Measurements from ENCODE around the gene CCDC24. TPM values are rescaled to one million over a fixed set of nuclear protein-coding genes. Genes with fewer than 3 reads are reported as not detected.

The CCDC24 gene
- total and polyA plus RNA-seq, 2 donors (not counting 3 experiments of a cell fraction or from before 2014, with no cell fraction given): 2.2 to 3.1 TPM

GRCh38 chr1:43994794-43995790 lies 3.7 kb downstream of the CCDC24 start:
- CTCF ChIA-PET: interaction anchor here (0.6 to 3.3 kb wide), 6 partner anchors 10 to 232 kb away, joined by 4 to 13 read pairs (median 5); no protein-coding TSS in a partner anchor

More at GRCh38 chr1:43994794-43995790, 3.7 kb downstream of the CCDC24 start:
- Histone ChIP-seq H3K4me3 (replicated peaks in 1 of 3; ENCODE audit: insufficient read depth in 1 of 3, low read depth in 1 of 3, low read length in 3 of 3) (no peak overlapping the region), H3K9me1 (replicated peaks; ENCODE audit: control insufficient read depth, extremely low read depth, insufficient read depth, low read length) (no peaks in the 10 kb centered on the region), H3K4me1 (ENCODE audit: control insufficient read depth, extremely low read depth, insufficient read depth, low read length) (peaks cover 7% of the 10 kb centered on the region), H3K9me3 (replicated peaks; ENCODE audit: control insufficient read depth, insufficient read depth, low read length) (no peaks in the 10 kb centered on the region), H3K4me2 (ENCODE audit: insufficient read depth, low read length) (no peak overlapping the region), H3K79me2 (ENCODE audit: control insufficient read depth, insufficient read depth, low read length) (no peaks in the 10 kb centered on the region), H4K20me1 (replicated peaks; ENCODE audit: control insufficient read depth, extremely low read depth, insufficient read depth, low read length) (no peaks in the 10 kb centered on the region), H2AFZ (ENCODE audit: low read depth, low read length) (no peak overlapping the region), H3K9ac (replicated peaks; ENCODE audit: extremely low read depth, insufficient read depth, low read length) (no peak overlapping the region), H3K27me3 (ENCODE audit: control insufficient read depth in 2 of 2, insufficient read depth in 2 of 2, low read length in 2 of 2) (no peaks in the 10 kb centered on the region), H3K27ac (ENCODE audit: insufficient read depth, low read depth, low read length) (no peak overlapping the region), H3K36me3 (ENCODE audit: control insufficient read depth in 2 of 2, extremely low read depth in 1 of 2, insufficient read depth in 2 of 2, low read length in 2 of 2) (no peaks in the 10 kb centered on the region)
- intact Hi-C loops (cut with micrococcal nuclease) (loop anchor here (5.0 kb wide), 2 partner anchors 37 to 233 kb away; partner anchors contain the start of gene SLC6A9), dilution Hi-C loops (cut with MboI; ENCODE audit: extremely low pct_ligation_motif_present, low sequenced_read_pairs) (no loop called here)
- no TSS peak for BruUV-seq (replicated peaks)
- TF ChIP-seq JUN (IDR thresholded peaks at IDR 0.05; ENCODE audit: borderline replicate concordance, insufficient read depth, insufficient read length, low read depth) (no peak), FOS (IDR thresholded peaks at IDR 0.05; ENCODE audit: borderline replicate concordance, insufficient read depth, low read length) (no peak), MYC (IDR thresholded peaks at IDR 0.05; ENCODE audit: low read depth, low read length) (no peak)
- TF ChIP-seq, protein P1, sequence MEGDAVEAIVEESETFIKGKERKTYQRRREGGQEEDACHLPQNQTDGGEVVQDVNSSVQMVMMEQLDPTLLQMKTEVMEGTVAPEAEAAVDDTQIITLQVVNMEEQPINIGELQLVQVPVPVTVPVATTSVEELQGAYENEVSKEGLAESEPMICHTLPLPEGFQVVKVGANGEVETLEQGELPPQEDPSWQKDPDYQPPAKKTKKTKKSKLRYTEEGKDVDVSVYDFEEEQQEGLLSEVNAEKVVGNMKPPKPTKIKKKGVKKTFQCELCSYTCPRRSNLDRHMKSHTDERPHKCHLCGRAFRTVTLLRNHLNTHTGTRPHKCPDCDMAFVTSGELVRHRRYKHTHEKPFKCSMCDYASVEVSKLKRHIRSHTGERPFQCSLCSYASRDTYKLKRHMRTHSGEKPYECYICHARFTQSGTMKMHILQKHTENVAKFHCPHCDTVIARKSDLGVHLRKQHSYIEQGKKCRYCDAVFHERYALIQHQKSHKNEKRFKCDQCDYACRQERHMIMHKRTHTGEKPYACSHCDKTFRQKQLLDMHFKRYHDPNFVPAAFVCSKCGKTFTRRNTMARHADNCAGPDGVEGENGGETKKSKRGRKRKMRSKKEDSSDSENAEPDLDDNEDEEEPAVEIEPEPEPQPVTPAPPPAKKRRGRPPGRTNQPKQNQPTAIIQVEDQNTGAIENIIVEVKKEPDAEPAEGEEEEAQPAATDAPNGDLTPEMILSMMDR (IDR thresholded peaks at IDR 0.05; ENCODE audit: extremely low read depth in 1 of 2, insufficient read depth in 1 of 2, low read depth in 1 of 2, low read length in 2 of 2): peak in 1 of 2 donors; percentile 30
- POLR2A ChIA-PET: no interaction called here
- FAIRE-seq (no peak), DNase-seq (ENCODE audit: low read depth, low spot score) (no peak)

All from endothelial cell of umbilical vein (primary cell).